Esophagus muscularis mucosa (tissue), 4 donors: ENCODE measurements around the gene CABP7.

Experiments used
- CTCF ChIP-seq, 3 experiments: fragments of 200-600 bp in 2 of 3; fragments of 450-650 bp in 1 of 3; sonication (generic) in 2 of 3; IDR thresholded peaks; one replicate each; pipeline ENCODE4 v1.5.1; 2017 to 2019; ENCODE audit warnings: antibody characterized with exemption in 3 of 3, mild to moderate bottlenecking in 2 of 3, moderate library complexity in 1 of 3
- EP300 ChIP-seq: sonication (generic); formaldehyde crosslinking; IDR thresholded peaks from one replicate; pipeline ENCODE4 v1.6.1; 2017; ENCODE audit warnings: antibody characterized with exemption
- POLR2A ChIP-seq: fragments of 450-650 bp; IDR thresholded peaks from one replicate; pipeline ENCODE4 v1.6.1; 2017; ENCODE audit warnings: antibody characterized with exemption, moderate library complexity, mild to moderate bottlenecking, low read depth
- POLR2AphosphoS5 ChIP-seq, 2 donors: sonication (generic); formaldehyde crosslinking; IDR thresholded peaks; one replicate each; pipeline ENCODE4 v1.6.1; 2017; ENCODE audit warnings: antibody characterized with exemption in 2 of 2

- TF ChIP-seq CTCF (IDR thresholded peaks at IDR 0.05) (no peak), POLR2A (no peak), EP300 (no peak), POLR2AphosphoS5 (IDR thresholded peaks at IDR 0.05) (no peak)
These were observed 48.4 kb downstream of the CABP7 start for GRCh38 chr22:29768052-29768693.
